NOMO-1 (cell line): ENCODE results near the gene HAVCR1.
A peak's percentile ranks its signal among the peaks of the same experiment; 100 is the strongest.
"Not testable (repeated sequence)": the region's sequence is repeated elsewhere in the genome, so short reads cannot be mapped to it uniquely, and the experiment has no call there.

Source experiments
- DNase-seq, 2 experiments: peaks; one replicate each; lab custom pipeline; 2025; ENCODE audit not compliant: unreplicated experiment in 2 of 2; lab: John Stamatoyannopoulos, UW

HAVCR1 gene

GRCh38 chr5:157059093-157059539, at the start of gene HAVCR1:
HAVCR1 (minus strand) TSS chr5:157059116; CDS start chr5:157057943, 1,173 bp downstream.
- DNase-seq: no peak

- no peak for DNase-seq
These were observed 48.6 kb upstream of the HAVCR1 start for GRCh38 chr5:157107508-157107907.

- DNase-seq: peak; percentile 12 to 76
These were observed 47.9 kb upstream of the HAVCR1 start for GRCh38 chr5:157106630-157107461.

- peak; percentile 70 to 89 for DNase-seq
These were observed 41.3 kb upstream of the HAVCR1 start for GRCh38 chr5:157100140-157100679.

- DNase-seq: no peak
These were observed 29.6 kb upstream of the HAVCR1 start for GRCh38 chr5:157088342-157088990.

GRCh38 chr5:157086751-157087359, 27.9 kb upstream of the HAVCR1 start:
- DNase-seq: no peak

GRCh38 chr5:157085930-157086329, 27.0 kb upstream of the HAVCR1 start:
- DNase-seq: peak; percentile 45 to 49

GRCh38 chr5:157080286-157080685, 21.4 kb upstream of the HAVCR1 start:
- DNase-seq: no peak

GRCh38 chr5:157076558-157076957, 17.6 kb upstream of the HAVCR1 start:
- DNase-seq: peak in 1 of 2 experiments; percentile 35

GRCh38 chr5:157072508-157072907, 13.6 kb upstream of the HAVCR1 start:
- DNase-seq: no peak

- DNase-seq: no peak
These were observed 11.0 kb upstream of the HAVCR1 start for GRCh38 chr5:157069949-157070348.

- DNase-seq: peak in 1 of 2 experiments; percentile 7
These were observed 9.9 kb upstream of the HAVCR1 start for GRCh38 chr5:157068785-157069184.

GRCh38 chr5:157068339-157068738, 9.4 kb upstream of the HAVCR1 start:
- DNase-seq: no peak

GRCh38 chr5:157067005-157067404, 8.1 kb upstream of the HAVCR1 start:
- no peak for DNase-seq

GRCh38 chr5:157066080-157066479, 7.2 kb upstream of the HAVCR1 start:
- no peak for DNase-seq

GRCh38 chr5:157063776-157064430, 5.0 kb upstream of the HAVCR1 start:
- no peak for DNase-seq

- no peak for DNase-seq
These were observed 975 bp upstream of the HAVCR1 start for GRCh38 chr5:157059891-157060290.

GRCh38 chr5:157057459-157058370, 1.2 kb downstream of the HAVCR1 start:
- no peak for DNase-seq

GRCh38 chr5:157056848-157057247, 2.1 kb downstream of the HAVCR1 start:
- DNase-seq: not testable (repeated sequence)
